Measurements from ENCODE around the gene AURKB.

- no peak for TF ChIP-seq CTCF (IDR thresholded peaks at IDR 0.05)
- TF ChIP-seq POLR2A (IDR thresholded peaks at IDR 0.05), result no peak
These were observed 11.4 kb upstream of the AURKB start for GRCh38 chr17:8221663-8222379.
